Activated T-helper 2 cell treated with anti-CD3 and anti-CD28 coated beads, Interferon-gamma antibody, Interleukin-2, Interleukin-4, amounts not matched to agents 10 μg/mL and 5 μg/mL and 100 μg/mL, durations not matched to agents 14 hours and 24 hours and 36 hours (primary cell): Measurements from ENCODE around the gene SGO1. TPM values are rescaled to one million over a fixed set of nuclear protein-coding genes. Genes with fewer than 3 reads are reported as not detected.
"Not testable (repeated sequence)": the region's sequence is repeated elsewhere in the genome, so short reads cannot be mapped to it uniquely, and the experiment has no call there.

Experiments
- DNase-seq: peaks from one replicate; pipeline ENCODE4 v3.0.0; 2021; ENCODE audit warnings: low spot score
- H3K27ac Mint-ChIP-seq: one replicate; pipeline ENCODE4 v1.8.0; 2021; ENCODE audit warnings: mixed read lengths
- H3K27me3 Mint-ChIP-seq: one replicate; pipeline ENCODE4 v1.8.0; 2021; ENCODE audit warnings: low read depth, mixed read lengths
- H3K36me3 Mint-ChIP-seq: one replicate; pipeline ENCODE4 v1.8.0; 2021; ENCODE audit warnings: low read depth, mixed read lengths
- H3K4me1 Mint-ChIP-seq: one replicate; pipeline ENCODE4 v1.8.0; 2021; ENCODE audit warnings: low read depth, mixed read lengths
- H3K4me3 Mint-ChIP-seq: one replicate; pipeline ENCODE4 v1.8.0; 2021; ENCODE audit warnings: low read depth, mild to moderate bottlenecking, moderate library complexity, mixed read lengths
- H3K9me3 Mint-ChIP-seq: one replicate; pipeline ENCODE4 v1.8.0; 2021; ENCODE audit warnings: mixed read lengths
- intact Hi-C: fragments of 100-400 bp; cut with micrococcal nuclease; formaldehyde crosslinking; loops from one replicate; pipeline ENCODE4 v1.15.1; 2023
- total RNA-seq: library from RNA; stranded (reverse); gene quantifications from 2 replicates; pipeline ENCODE4 v1.2.3, GENCODE V29; 2022

The SGO1 gene
- 19.2 and 20.8 TPM in 2 replicates for total RNA-seq

DNA sequence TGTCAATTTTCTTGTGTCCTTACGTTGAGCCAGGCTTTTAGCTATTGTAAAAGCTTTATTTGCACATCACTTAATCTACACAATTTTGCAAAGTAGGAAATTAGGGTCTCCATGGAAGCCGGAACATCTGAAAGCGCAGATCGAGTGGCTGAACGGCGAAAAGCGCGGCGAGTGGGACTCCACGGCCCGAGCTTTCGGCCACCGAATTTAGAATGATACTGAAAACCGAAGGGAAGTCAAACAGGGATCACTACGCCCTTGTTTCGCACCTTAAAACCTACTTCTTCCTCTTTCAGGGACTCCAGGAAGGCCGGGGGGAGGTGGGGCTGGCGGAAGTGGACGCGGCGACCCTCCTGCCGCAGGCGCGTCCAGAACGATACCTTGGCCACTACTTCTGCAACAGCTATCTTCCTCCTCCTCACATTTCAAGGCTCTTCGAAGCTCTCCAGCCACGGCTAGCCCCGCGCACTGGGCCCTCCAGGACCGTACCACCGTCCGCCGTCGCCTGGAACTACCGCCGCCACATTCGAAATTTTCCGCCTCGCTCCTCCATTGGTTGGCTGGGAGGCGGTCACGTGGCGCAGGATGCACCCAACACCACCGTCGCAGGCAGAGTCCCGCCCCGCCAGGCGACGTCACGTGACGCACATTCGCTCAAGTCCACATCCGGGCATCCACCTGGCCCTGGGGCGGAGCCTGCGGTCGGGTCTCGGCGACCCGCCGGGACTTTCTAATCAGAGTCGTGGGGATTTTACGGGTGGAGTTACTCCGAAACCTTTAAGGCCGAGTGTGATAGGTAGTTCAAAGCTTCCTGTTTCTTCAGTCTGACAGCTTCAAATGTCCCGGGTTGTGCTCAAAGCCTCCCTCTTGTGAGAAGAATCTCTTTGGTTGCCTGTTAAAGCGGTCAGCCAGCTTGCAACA is at the start of gene SGO1:
Gene SGO1 (minus strand): TSS at position 528 of the 921 bp plus-strand sequence. CDS start 2,179 bp downstream, outside the sequence.
- Mint-ChIP-seq H3K36me3 (peaks cover 19% of the 10 kb centered on the region), H3K27me3 (peaks cover 4% of the 10 kb centered on the region), H3K27ac (no peak within 1 kb of the TSS), H3K4me1 (peaks cover 7% of the 10 kb centered on the region), H3K4me3 (no peak within 1 kb of the TSS), H3K9me3 (no peaks in the 10 kb centered on the region)
- DNase-seq = peak; percentile 99
- intact Hi-C loops = loop anchor here (1.0 to 5.0 kb wide), 8 partner anchors 23 to 301 kb away; partner anchors contain the start of gene RAB5A

DNA sequence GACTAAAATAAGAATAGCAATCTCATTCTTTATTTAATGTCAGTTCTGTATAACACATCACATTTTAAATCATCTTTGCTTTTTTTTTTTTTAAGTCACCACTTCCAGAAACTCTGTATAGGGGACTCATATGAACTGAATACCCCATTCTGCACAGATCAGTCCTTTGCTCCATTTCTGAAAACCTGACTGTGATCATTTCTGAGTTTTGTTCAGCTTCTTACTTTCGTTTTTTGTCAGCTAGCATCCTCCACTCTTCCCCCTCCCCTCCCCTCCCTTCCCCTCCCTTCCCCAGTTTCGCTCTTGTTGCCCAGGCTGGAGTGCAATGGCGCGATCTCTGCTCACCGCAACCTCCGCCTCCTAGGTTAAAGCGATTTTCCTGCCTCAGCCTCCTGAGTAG is 49.8 kb upstream of the SGO1 start:
- no peaks in the 10 kb centered on the region for H3K36me3 Mint-ChIP-seq
- peaks cover 2% of the 10 kb centered on the region for H3K4me1 Mint-ChIP-seq
- no peaks in the 10 kb centered on the region for H3K27me3 Mint-ChIP-seq
- H3K9me3 Mint-ChIP-seq = no peaks in the 10 kb centered on the region
- no peak overlapping the region for H3K4me3 Mint-ChIP-seq
- no peak for DNase-seq
- no peak overlapping the region for H3K27ac Mint-ChIP-seq
- intact Hi-C loops = no loop called here

DNA sequence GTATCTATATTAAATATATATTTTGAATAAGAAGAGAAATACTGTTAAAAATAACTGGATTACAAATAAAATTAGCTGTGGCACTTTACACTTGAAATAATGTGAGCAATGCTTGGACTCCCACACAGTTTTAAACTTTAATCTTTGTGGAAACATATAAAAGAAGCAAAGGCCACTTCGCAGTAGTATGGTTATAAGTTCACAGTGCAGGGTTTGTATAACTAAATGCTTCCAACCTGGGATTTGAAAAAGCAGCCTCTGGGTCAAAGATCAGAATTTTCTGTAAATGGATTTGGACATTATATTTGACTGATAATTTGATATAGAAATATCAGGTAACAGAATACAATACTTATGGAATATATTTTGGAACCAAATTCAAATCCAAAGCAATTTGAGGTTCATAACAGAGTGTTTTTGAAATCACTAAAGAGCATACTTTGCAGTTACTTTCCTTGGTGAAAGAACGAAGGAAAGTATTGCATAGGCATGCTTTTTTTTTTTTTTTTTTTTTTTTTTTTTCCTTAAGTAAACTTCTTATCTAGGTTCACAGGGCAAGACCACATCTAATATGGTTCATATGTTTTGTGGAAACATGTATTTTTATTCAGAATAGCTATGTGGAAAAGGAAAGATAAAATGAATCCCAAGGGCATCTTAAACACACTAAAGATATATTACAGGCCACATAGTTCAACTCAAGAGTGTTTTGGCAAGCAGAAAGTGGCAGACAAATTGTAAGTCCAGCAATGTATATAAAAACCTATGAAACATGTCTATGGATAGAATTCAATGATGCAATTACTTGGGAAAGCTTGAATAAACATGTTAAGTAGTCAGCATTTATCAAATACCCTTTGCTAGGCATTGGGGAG is 47.1 kb upstream of the SGO1 start:
- no peak overlapping the region for H3K27ac Mint-ChIP-seq
- no peaks in the 10 kb centered on the region for H3K36me3 Mint-ChIP-seq
- intact Hi-C loops = no loop called here
- H3K9me3 Mint-ChIP-seq = no peaks in the 10 kb centered on the region
- no peak overlapping the region for H3K4me3 Mint-ChIP-seq
- peaks cover 2% of the 10 kb centered on the region for H3K4me1 Mint-ChIP-seq
- no peaks in the 10 kb centered on the region for H3K27me3 Mint-ChIP-seq
- no peak for DNase-seq

DNA sequence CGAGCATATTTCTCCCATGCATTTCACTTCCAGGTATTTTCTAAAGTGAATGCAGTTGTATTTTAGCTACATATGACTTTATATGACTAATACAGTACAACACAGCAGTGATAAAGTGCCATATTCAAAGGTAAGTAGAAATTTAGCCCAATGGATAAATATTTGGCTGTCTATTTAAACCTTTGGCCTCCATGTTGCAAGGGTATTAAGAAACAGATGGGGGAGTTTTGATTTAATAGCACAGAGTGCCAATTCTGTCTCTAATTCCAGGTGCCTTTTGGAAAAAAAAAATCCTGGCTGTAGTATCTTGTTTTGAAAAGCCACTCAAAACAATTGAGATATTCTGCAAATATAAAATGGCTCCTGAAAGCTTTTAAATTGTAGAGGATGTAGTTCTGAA is 44.9 kb upstream of the SGO1 start:
- Mint-ChIP-seq H3K27me3 (peaks cover 4% of the 10 kb centered on the region), H3K36me3 (no peaks in the 10 kb centered on the region), H3K4me1 (peaks cover 2% of the 10 kb centered on the region), H3K9me3 (no peaks in the 10 kb centered on the region), H3K4me3 (no peak overlapping the region), H3K27ac (no peak overlapping the region)
- DNase-seq = no peak
- intact Hi-C loops = no loop called here

DNA sequence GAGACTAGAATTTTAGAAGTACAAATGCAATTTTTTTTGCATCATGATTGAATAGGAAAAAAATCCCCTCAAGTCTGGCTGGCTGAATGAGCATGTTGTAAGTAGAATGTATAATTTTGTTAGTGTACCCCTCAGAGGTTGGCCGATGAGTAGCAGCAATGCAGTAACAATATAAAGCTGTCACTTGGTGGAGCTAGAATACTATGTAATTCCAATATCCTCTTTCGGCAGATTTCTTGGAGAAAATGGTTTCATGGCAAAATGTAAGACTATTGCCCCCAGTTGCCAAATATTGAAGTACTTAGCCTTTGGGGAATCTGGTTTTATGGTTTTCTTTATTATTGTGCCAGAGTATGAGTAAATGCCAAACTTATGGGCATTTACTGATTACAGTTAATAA is 39.8 kb upstream of the SGO1 start:
- H3K9me3 Mint-ChIP-seq = no peaks in the 10 kb centered on the region
- no peak overlapping the region for H3K4me3 Mint-ChIP-seq
- no peaks in the 10 kb centered on the region for H3K4me1 Mint-ChIP-seq
- H3K27ac Mint-ChIP-seq = no peak overlapping the region
- DNase-seq = no peak
- intact Hi-C loops = no loop called here
- peaks cover 16% of the 10 kb centered on the region for H3K27me3 Mint-ChIP-seq
- no peaks in the 10 kb centered on the region for H3K36me3 Mint-ChIP-seq

DNA sequence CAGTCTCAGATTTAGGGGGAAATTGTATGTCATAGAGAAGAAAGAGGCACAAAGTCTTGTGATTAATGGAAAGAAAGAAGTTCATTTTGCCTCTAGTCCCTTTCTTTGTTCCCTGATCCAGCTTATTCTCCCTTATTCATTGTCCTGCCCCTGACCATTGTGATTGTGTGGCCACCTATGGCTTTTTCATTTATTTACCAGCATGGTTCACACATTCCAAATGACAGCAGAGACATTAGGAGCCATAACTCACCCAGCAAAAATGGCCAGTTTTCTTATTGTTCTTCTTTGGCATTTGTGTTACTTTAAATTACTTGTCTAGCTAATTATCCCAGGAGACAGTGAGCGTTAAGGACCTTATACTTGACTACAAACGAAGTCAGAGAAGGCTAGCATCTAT is 36.3 kb upstream of the SGO1 start:
- DNase-seq = no peak
- no peaks in the 10 kb centered on the region for H3K36me3 Mint-ChIP-seq
- H3K27me3 Mint-ChIP-seq = peaks cover 12% of the 10 kb centered on the region
- no peaks in the 10 kb centered on the region for H3K4me1 Mint-ChIP-seq
- no peak overlapping the region for H3K27ac Mint-ChIP-seq
- intact Hi-C loops = no loop called here
- no peaks in the 10 kb centered on the region for H3K9me3 Mint-ChIP-seq
- no peak overlapping the region for H3K4me3 Mint-ChIP-seq

DNA sequence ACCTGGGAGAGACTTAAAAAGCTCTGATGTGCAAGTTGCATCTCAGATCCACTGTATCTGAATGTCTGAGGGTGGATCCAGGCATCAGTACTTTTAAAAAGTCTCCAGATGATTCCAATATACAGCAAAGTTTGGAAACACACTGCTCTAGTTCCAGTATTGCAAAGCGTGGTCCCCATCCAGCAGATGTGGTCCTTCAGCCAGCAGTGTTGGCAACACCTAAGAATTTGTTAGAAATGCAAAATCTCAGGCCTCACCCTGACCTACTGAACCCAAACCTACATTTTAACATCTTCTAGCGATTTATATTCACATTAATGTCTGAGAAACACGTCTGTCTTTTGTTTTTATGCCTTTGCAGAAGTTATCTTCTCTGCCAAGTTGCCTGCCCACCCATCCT is 32.2 kb upstream of the SGO1 start:
- no peaks in the 10 kb centered on the region for H3K36me3 Mint-ChIP-seq
- H3K9me3 Mint-ChIP-seq = no peaks in the 10 kb centered on the region
- peaks cover 12% of the 10 kb centered on the region for H3K27me3 Mint-ChIP-seq
- no peak overlapping the region for H3K27ac Mint-ChIP-seq
- no peaks in the 10 kb centered on the region for H3K4me1 Mint-ChIP-seq
- no peak overlapping the region for H3K4me3 Mint-ChIP-seq
- intact Hi-C loops = no loop called here
- no peak for DNase-seq

DNA sequence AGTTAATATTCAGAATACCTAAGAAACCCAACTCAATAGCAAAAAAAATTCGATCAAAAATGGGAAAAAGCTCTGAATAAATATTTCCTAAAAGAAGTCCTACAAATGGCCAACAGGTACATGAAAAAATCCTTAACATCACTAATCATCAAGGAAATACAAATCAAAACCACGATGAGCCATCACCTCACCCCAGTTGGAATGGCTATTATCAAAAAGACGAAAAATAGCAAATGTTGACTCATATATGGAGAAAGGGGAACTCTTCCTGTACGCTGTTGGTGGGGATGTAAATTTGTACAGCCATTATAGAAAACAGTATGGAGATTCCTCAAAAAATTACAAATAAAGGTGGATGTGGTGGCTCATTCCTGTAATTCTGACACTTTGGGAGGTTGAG is 29.6 kb upstream of the SGO1 start:
- no peak for DNase-seq
- Mint-ChIP-seq H3K4me3 (no peak overlapping the region), H3K27me3 (peaks cover 5% of the 10 kb centered on the region), H3K36me3 (no peaks in the 10 kb centered on the region), H3K9me3 (no peaks in the 10 kb centered on the region), H3K27ac (no peak overlapping the region), H3K4me1 (no peaks in the 10 kb centered on the region)
- intact Hi-C loops = no loop called here

DNA sequence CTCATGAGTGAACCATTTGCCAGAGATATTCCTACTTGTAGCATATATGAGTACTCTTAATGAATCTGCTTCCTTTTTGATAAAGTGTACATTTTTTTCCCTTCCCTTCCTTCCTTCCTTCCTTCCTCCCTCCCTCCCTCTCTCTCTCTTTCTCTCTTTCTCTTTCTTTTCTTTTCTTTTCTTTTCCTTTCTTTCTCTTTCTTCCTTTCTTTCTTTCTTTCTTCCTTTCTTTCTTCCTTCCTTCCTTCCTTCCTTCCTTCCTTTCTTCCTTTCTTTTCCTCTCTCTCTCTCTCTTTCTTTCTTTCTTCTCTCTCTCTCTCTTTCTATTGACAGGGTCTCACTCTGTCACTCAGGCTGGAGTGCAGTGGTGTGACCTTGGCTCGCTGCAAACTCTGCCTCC is 27.5 kb upstream of the SGO1 start:
- H3K27ac Mint-ChIP-seq, intact Hi-C loops, H3K9me3 Mint-ChIP-seq, H3K36me3 Mint-ChIP-seq, DNase-seq, H3K27me3 Mint-ChIP-seq, H3K4me3 Mint-ChIP-seq, H3K4me1 Mint-ChIP-seq: not testable (repeated sequence)

DNA sequence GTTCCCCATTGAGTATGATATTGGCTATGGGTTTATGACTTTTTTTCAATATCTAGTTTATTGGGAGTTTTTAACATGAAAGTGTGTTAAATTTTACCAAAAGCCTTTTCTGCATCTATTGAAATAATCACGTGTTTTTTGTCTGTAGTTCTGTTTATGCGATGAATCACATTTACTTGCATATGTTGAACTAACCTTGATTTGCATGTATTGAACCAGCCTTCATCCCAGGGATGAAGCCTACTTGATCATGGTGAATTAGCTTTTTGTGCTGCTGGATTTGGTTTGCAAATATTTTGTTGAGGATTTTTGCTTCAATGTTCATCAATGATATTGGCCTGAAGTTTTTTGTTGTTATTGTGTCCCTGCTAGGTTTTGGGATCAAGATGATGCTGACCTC is 21.9 kb upstream of the SGO1 start:
- DNase-seq, intact Hi-C loops, H3K4me1 Mint-ChIP-seq, H3K27ac Mint-ChIP-seq, H3K9me3 Mint-ChIP-seq, H3K36me3 Mint-ChIP-seq, H3K4me3 Mint-ChIP-seq: not testable (repeated sequence)
- peaks cover 18% of the 10 kb centered on the region for H3K27me3 Mint-ChIP-seq

DNA sequence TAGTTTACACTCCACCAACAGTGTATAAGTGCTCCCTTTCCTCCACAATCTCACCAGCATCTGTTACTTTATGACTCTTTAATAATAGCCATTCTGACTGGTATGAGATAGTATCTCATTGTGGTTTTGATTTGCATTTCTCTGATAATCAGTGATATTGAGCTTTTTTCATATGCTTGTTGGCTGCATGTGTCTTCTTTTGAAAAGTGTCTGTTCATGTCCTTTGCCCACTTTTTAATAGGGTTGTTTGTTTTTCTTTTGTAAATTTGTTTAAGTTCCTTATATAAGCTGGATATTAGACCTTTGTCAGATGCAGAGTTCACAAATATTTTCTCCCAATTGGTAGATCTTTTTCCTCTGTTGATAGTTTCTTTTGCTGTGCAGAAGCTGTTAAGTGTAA is 19.9 kb upstream of the SGO1 start:
- H3K4me1 Mint-ChIP-seq, DNase-seq, H3K4me3 Mint-ChIP-seq, H3K27ac Mint-ChIP-seq, H3K36me3 Mint-ChIP-seq, H3K9me3 Mint-ChIP-seq, intact Hi-C loops: not testable (repeated sequence)
- peaks cover 27% of the 10 kb centered on the region for H3K27me3 Mint-ChIP-seq

DNA sequence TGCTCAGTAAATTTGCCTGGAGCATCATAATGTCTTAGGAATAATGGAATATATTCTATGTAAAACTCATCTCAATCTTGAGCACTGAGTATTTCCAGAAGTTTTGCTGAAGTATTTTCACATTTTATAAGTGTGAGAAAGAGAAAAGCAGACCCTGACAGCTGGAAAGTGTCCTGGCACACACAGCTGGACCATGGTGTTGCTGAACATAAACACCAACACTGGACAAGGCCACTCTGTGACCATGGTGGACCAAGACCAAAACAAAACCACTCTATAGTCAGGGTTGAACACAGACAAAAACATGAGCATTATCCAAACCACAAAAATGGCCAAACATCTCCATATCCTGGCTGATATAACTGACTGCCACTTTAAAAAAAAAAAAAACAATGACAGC is 15.1 kb upstream of the SGO1 start:
- H3K36me3 Mint-ChIP-seq = no peaks in the 10 kb centered on the region
- H3K27ac Mint-ChIP-seq = no peak overlapping the region
- no peak overlapping the region for H3K4me3 Mint-ChIP-seq
- intact Hi-C loops = no loop called here
- peaks cover 18% of the 10 kb centered on the region for H3K27me3 Mint-ChIP-seq
- peaks cover 2% of the 10 kb centered on the region for H3K9me3 Mint-ChIP-seq
- no peak for DNase-seq
- H3K4me1 Mint-ChIP-seq = peaks cover 2% of the 10 kb centered on the region

DNA sequence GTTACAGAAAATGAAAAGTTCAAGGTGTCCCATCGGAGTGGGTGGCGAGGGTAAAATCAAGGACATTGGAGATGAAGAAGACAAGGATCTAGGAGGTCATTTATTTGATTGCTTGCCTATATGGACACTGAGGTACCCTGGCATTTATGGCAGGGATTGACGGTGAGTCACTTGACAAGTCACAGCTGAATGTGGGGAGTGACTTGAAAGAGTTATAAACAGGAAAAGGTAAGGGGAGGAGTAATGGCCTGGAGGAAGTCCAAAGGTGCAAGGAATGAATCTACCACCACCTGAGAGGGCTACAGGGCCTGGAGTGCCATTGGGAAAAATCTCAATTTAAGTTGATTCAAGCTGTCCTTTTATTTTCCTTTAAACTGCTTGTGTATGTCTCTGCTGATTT is 11.8 kb upstream of the SGO1 start:
- Mint-ChIP-seq H3K9me3 (no peaks in the 10 kb centered on the region), H3K4me1 (peaks cover 6% of the 10 kb centered on the region), H3K36me3 (no peaks in the 10 kb centered on the region), H3K4me3 (no peak overlapping the region), H3K27ac (no peak overlapping the region), H3K27me3 (peaks cover 16% of the 10 kb centered on the region)
- DNase-seq = no peak
- intact Hi-C loops = no loop called here
